PC-3 (cell line): ENCODE measurements around the gene IFIT2. TPM values are rescaled to one million over a fixed set of nuclear protein-coding genes. Genes with fewer than 3 reads are reported as not detected.

Experiments
- ATAC-seq: fragments of 200-7000 bp; cut with Tn5 transposase; 2 replicates; pipeline ENCODE4 v1.9.1; 2020; ENCODE audit warnings: mild to moderate bottlenecking, moderate library complexity
- BruUV-seq: library from RNA; stranded (reverse); fragments of 400-500 nt; replicated peaks from 2 replicates; lab custom pipeline; 2021; lab: Mats Ljungman, UMichigan
- CTCF ChIA-PET: fragments of 300-600 bp; sonication (Branson Sonifier 250); formaldehyde crosslinking; loops from one replicate; lab custom pipeline; 2022; ENCODE audit warnings: antibody characterized with exemption; lab: Charles Lee
- POLR2A ChIA-PET: fragments of 300-600 bp; sonication (Branson Sonifier 250); formaldehyde crosslinking; loops from one replicate; lab custom pipeline; 2022; ENCODE audit warnings: antibody characterized with exemption; ENCODE audit not compliant: unreplicated experiment; lab: Charles Lee
- DNase-seq: peaks from one replicate; pipeline ENCODE4 v3.0.0-alpha.2; 2015
- H2AFZ ChIP-seq: fragments of 300-600 bp; sonication (generic); 2 replicates; pipeline ENCODE4 v1.6.0; 2016; ENCODE audit warnings: antibody characterized with exemption, low read length
- H3F3A ChIP-seq: fragments of 300-600 bp; sonication (generic); one replicate; pipeline ENCODE4 v1.6.0; 2017; ENCODE audit warnings: antibody characterized with exemption, low read length, control low read depth, mild to moderate bottlenecking; ENCODE audit not compliant: unreplicated experiment
- H3K27ac ChIP-seq: fragments of 300-600 bp; sonication (generic); 2 replicates; pipeline ENCODE4 v1.5.1; 2016; ENCODE audit warnings: mild to moderate bottlenecking, low read length
- H3K27me3 ChIP-seq: fragments of 300-600 bp; sonication (generic); 2 replicates; pipeline ENCODE4 v1.6.1; 2016; ENCODE audit warnings: low read length, mixed read lengths
- H3K36me3 ChIP-seq: fragments of 300-600 bp; sonication (generic); 2 replicates; pipeline ENCODE4 v1.6.1; 2016; ENCODE audit warnings: low read depth, mixed run types, low read length, mixed read lengths
- H3K4me1 ChIP-seq: fragments of 300-600 bp; sonication (generic); 2 replicates; pipeline ENCODE4 v1.5.1; 2016; ENCODE audit warnings: low read length; ENCODE audit not compliant: insufficient read depth
- H3K4me2 ChIP-seq: fragments of 300-600 bp; sonication (generic); 2 replicates; pipeline ENCODE4 v1.6.0; 2016; ENCODE audit warnings: low read length
- H3K4me3 ChIP-seq: fragments of 300-600 bp; sonication (generic); 2 replicates; pipeline ENCODE4 v1.5.1; 2016; ENCODE audit warnings: mild to moderate bottlenecking, low read length, mixed read lengths
- H3K79me2 ChIP-seq: fragments of 300-600 bp; sonication (generic); 2 replicates; pipeline ENCODE4 v1.6.1; 2017; ENCODE audit warnings: low read length, mixed read lengths
- H3K9ac ChIP-seq: fragments of 300-600 bp; sonication (generic); 2 replicates; pipeline ENCODE4 v1.6.0; 2016; ENCODE audit warnings: mild to moderate bottlenecking, low read length
- H3K9me2 ChIP-seq: fragments of 300-600 bp; sonication (generic); replicated peaks from 2 replicates; pipeline ENCODE4 v1.6.1; 2016; ENCODE audit warnings: mixed run types, low read length, mixed read lengths
- H3K9me3 ChIP-seq: fragments of 300-600 bp; sonication (generic); 2 replicates; pipeline ENCODE4 v1.6.1; 2016; ENCODE audit warnings: low read length, mixed read lengths
- H4K20me1 ChIP-seq: fragments of 300-600 bp; sonication (generic); 2 replicates; pipeline ENCODE4 v1.6.1; 2016; ENCODE audit warnings: low read length, mixed read lengths
- CTCF ChIP-seq: fragments of 300-600 bp; sonication (generic); conservative IDR thresholded peaks from 2 replicates; pipeline ENCODE4 v1.5.1; 2017; ENCODE audit warnings: antibody characterized with exemption, low read depth, mild to moderate bottlenecking, low read length
- EZH2 ChIP-seq: fragments of 300-600 bp; sonication (generic); IDR thresholded peaks from one replicate; pipeline ENCODE4 v1.6.1; 2017; ENCODE audit warnings: antibody characterized with exemption, mild to moderate bottlenecking, low read length; ENCODE audit not compliant: unreplicated experiment
- EZH2phosphoT487 ChIP-seq: fragments of 300-600 bp; sonication (generic); IDR thresholded peaks from 2 replicates; pipeline ENCODE4 v1.6.1; 2018; ENCODE audit warnings: mild to moderate bottlenecking, antibody characterized with exemption, low read length, borderline replicate concordance
- intact Hi-C: fragments of 100-400 bp; cut with micrococcal nuclease; formaldehyde crosslinking; loops from 2 replicates; pipeline ENCODE4 v1.9.0; 2023
- total RNA-seq: library from RNA; depleted of rRNA; stranded (reverse); fragments of >200 nt; gene quantifications from 2 replicates; pipeline ENCODE4 v1.2.3, GENCODE V29; 2014

The IFIT2 gene
- total RNA-seq, 1 experiment from 2014 or later, result 8.6 TPM

- no peaks in the 10 kb centered on the region for H3F3A ChIP-seq
- no peak for ATAC-seq
- TF ChIP-seq EZH2 (no peak), CTCF (no peak), EZH2phosphoT487 (no peak)
- no peak overlapping the region for H2AFZ ChIP-seq
- H3K4me2 ChIP-seq, result no peak overlapping the region
- H3K9me3 ChIP-seq, result no peaks in the 10 kb centered on the region
- BruUV-seq, result no TSS peak
- POLR2A ChIA-PET, result no interaction called here
- peaks cover 11% of the 10 kb centered on the region for H3K79me2 ChIP-seq
- H3K9me2 ChIP-seq, result no peaks in the 10 kb centered on the region
- intact Hi-C loops, result no loop called here
- no peak overlapping the region for H3K4me3 ChIP-seq
- CTCF ChIA-PET, result no interaction called here
- DNase-seq, result no peak
- 0 out of 2 replicates have a peak, but pooled peaks cover 7% of the 10 kb centered on the region for H3K36me3 ChIP-seq
- no peaks in the 10 kb centered on the region for H4K20me1 ChIP-seq
- H3K4me1 ChIP-seq, result peaks cover 8% of the 10 kb centered on the region
- H3K9ac ChIP-seq, result no peak overlapping the region
- H3K27ac ChIP-seq, result no peak overlapping the region
- no peaks in the 10 kb centered on the region for H3K27me3 ChIP-seq
Observed at GRCh38 chr10:89308266-89308665, 6.4 kb downstream of the IFIT2 start.

GRCh38 chr10:89308736-89309135 lies 6.9 kb downstream of the IFIT2 start:
- CTCF ChIA-PET, result no interaction called here
- no peak overlapping the region for H3K4me3 ChIP-seq
- H3K9me2 ChIP-seq, result no peaks in the 10 kb centered on the region
- intact Hi-C loops, result no loop called here
- no peaks in the 10 kb centered on the region for H4K20me1 ChIP-seq
- TF ChIP-seq CTCF (no peak), EZH2 (no peak), EZH2phosphoT487 (no peak)
- H3K27ac ChIP-seq, result no peak overlapping the region
- no TSS peak for BruUV-seq
- no peak overlapping the region for H3K4me2 ChIP-seq
- peaks cover 3% of the 10 kb centered on the region for H3K4me1 ChIP-seq
- DNase-seq (no peak), ATAC-seq (no peak)
- POLR2A ChIA-PET, result no interaction called here
- H3K9ac ChIP-seq, result no peak overlapping the region
- 0 out of 2 replicates have a peak, but pooled peaks cover 7% of the 10 kb centered on the region for H3K36me3 ChIP-seq
- no peaks in the 10 kb centered on the region for H3F3A ChIP-seq
- no peaks in the 10 kb centered on the region for H3K27me3 ChIP-seq
- no peak overlapping the region for H2AFZ ChIP-seq
- H3K9me3 ChIP-seq, result no peaks in the 10 kb centered on the region
- peaks cover 6% of the 10 kb centered on the region for H3K79me2 ChIP-seq

- ChIA-PET CTCF (no interaction called here), POLR2A (no interaction called here)
- no peaks in the 10 kb centered on the region for H3K9me3 ChIP-seq
- TF ChIP-seq CTCF (no peak), EZH2 (no peak), EZH2phosphoT487 (no peak)
- no peaks in the 10 kb centered on the region for H4K20me1 ChIP-seq
- no peaks in the 10 kb centered on the region for H3K9me2 ChIP-seq
- H3K4me3 ChIP-seq, result no peak overlapping the region
- no peak overlapping the region for H3K4me2 ChIP-seq
- intact Hi-C loops, result no loop called here
- DNase-seq (no peak), ATAC-seq (no peak; the same call in 1 of the 2 replicates)
- no peaks in the 10 kb centered on the region for H3K4me1 ChIP-seq
- no peaks in the 10 kb centered on the region for H3F3A ChIP-seq
- H3K79me2 ChIP-seq, result no peaks in the 10 kb centered on the region
- no peak overlapping the region for H2AFZ ChIP-seq
- H3K27ac ChIP-seq, result no peak overlapping the region
- BruUV-seq, result no TSS peak
- 0 out of 2 replicates have a peak, but pooled peaks cover 7% of the 10 kb centered on the region for H3K36me3 ChIP-seq
- no peaks in the 10 kb centered on the region for H3K27me3 ChIP-seq
- H3K9ac ChIP-seq, result no peak overlapping the region
Observed at GRCh38 chr10:89309156-89310055, 7.6 kb downstream of the IFIT2 start.
